ENCODE results near the gene AMMECR1. TPM values are rescaled to one million over a fixed set of nuclear protein-coding genes. Genes with fewer than 3 reads are reported as not detected.

Gene AMMECR1
- total and polyA plus RNA-seq, 2 experiments from 2014 or later, result 16.9 to 32.5 TPM

DNA sequence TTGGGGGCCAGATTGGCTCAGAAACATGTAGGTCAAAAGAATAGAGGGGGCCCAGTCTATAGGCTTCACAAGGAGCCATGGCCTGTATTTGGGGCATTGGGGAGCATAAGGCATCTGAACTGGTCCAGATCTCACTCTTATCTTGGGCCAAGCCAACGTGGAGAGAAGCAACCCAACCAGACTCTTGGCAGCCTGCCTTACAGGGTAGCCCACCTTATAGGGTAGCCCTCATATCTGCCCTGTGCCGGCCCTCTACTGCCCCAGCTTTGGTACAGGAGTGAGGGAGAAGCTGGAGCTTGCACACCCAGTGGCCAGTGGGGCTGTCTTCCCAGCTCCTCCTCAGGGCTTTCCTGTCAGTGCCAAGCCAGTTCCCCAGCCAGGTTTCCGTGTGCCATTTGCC lies 142.2 kb downstream of the AMMECR1 start:
- Mint-ChIP-seq H3K36me3 (ENCODE audit: low read depth) (no peaks in the 10 kb centered on the region; the same call in 2 of the 3 replicates), H3K9me3 (no peaks in the 10 kb centered on the region; the same call in 2 of the 3 replicates), H3K27ac (no peak overlapping the region), H3K27me3 (ENCODE audit: insufficient read depth, low read depth, poor library complexity) (peaks cover 2% of the 10 kb centered on the region), H3K4me3 (no peak overlapping the region), H3K4me1 (peaks cover 11% of the 10 kb centered on the region; the same call in 2 of the 3 replicates)
- TF ChIP-seq EZH2phosphoT487 (IDR thresholded peaks at IDR 0.05; ENCODE audit: unreplicated experiment) (no peak), EZH2 (IDR thresholded peaks at IDR 0.05; ENCODE audit: low read depth, unreplicated experiment) (no peak), ZNF114 (CRISPR knock-in tag; IDR thresholded peaks at IDR 0.05) (no peak), CREB1 (CRISPR knock-in tag; IDR thresholded peaks at IDR 0.05; ENCODE audit: low read depth) (no peak), JUNB (IDR thresholded peaks at IDR 0.05; ENCODE audit: unreplicated experiment) (no peak), POLR2AphosphoS5 (IDR thresholded peaks at IDR 0.05; ENCODE audit: low read depth) (no peak)
- TF ChIP-seq, protein P1, sequence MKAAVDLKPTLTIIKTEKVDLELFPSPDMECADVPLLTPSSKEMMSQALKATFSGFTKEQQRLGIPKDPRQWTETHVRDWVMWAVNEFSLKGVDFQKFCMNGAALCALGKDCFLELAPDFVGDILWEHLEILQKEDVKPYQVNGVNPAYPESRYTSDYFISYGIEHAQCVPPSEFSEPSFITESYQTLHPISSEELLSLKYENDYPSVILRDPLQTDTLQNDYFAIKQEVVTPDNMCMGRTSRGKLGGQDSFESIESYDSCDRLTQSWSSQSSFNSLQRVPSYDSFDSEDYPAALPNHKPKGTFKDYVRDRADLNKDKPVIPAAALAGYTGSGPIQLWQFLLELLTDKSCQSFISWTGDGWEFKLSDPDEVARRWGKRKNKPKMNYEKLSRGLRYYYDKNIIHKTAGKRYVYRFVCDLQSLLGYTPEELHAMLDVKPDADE (IDR thresholded peaks at IDR 0.05), result no peak
- TF ChIP-seq, protein P2, sequence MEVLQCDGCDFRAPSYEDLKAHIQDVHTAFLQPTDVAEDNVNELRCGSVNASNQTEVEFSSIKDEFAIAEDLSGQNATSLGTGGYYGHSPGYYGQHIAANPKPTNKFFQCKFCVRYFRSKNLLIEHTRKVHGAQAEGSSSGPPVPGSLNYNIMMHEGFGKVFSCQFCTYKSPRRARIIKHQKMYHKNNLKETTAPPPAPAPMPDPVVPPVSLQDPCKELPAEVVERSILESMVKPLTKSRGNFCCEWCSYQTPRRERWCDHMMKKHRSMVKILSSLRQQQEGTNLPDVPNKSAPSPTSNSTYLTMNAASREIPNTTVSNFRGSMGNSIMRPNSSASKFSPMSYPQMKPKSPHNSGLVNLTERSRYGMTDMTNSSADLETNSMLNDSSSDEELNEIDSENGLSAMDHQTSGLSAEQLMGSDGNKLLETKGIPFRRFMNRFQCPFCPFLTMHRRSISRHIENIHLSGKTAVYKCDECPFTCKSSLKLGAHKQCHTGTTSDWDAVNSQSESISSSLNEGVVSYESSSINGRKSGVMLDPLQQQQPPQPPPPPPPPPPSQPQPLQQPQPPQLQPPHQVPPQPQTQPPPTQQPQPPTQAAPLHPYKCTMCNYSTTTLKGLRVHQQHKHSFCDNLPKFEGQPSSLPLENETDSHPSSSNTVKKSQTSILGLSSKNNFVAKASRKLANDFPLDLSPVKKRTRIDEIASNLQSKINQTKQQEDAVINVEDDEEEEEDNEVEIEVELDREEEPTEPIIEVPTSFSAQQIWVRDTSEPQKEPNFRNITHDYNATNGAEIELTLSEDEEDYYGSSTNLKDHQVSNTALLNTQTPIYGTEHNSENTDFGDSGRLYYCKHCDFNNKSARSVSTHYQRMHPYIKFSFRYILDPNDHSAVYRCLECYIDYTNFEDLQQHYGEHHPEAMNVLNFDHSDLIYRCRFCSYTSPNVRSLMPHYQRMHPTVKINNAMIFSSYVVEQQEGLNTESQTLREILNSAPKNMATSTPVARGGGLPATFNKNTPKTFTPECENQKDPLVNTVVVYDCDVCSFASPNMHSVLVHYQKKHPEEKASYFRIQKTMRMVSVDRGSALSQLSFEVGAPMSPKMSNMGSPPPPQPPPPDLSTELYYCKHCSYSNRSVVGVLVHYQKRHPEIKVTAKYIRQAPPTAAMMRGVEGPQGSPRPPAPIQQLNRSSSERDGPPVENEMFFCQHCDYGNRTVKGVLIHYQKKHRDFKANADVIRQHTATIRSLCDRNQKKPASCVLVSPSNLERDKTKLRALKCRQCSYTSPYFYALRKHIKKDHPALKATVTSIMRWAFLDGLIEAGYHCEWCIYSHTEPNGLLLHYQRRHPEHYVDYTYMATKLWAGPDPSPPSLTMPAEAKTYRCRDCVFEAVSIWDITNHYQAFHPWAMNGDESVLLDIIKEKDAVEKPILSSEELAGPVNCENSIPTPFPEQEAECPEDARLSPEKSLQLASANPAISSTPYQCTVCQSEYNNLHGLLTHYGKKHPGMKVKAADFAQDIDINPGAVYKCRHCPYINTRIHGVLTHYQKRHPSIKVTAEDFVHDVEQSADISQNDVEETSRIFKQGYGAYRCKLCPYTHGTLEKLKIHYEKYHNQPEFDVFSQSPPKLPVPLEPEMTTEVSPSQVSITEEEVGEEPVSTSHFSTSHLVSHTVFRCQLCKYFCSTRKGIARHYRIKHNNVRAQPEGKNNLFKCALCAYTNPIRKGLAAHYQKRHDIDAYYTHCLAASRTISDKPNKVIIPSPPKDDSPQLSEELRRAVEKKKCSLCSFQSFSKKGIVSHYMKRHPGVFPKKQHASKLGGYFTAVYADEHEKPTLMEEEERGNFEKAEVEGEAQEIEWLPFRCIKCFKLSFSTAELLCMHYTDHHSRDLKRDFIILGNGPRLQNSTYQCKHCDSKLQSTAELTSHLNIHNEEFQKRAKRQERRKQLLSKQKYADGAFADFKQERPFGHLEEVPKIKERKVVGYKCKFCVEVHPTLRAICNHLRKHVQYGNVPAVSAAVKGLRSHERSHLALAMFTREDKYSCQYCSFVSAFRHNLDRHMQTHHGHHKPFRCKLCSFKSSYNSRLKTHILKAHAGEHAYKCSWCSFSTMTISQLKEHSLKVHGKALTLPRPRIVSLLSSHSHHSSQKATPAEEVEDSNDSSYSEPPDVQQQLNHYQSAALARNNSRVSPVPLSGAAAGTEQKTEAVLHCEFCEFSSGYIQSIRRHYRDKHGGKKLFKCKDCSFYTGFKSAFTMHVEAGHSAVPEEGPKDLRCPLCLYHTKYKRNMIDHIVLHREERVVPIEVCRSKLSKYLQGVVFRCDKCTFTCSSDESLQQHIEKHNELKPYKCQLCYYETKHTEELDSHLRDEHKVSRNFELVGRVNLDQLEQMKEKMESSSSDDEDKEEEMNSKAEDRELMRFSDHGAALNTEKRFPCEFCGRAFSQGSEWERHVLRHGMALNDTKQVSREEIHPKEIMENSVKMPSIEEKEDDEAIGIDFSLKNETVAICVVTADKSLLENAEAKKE (CRISPR knock-in tag; IDR thresholded peaks at IDR 0.05), result no peak
- TF ChIP-seq, protein P3, sequence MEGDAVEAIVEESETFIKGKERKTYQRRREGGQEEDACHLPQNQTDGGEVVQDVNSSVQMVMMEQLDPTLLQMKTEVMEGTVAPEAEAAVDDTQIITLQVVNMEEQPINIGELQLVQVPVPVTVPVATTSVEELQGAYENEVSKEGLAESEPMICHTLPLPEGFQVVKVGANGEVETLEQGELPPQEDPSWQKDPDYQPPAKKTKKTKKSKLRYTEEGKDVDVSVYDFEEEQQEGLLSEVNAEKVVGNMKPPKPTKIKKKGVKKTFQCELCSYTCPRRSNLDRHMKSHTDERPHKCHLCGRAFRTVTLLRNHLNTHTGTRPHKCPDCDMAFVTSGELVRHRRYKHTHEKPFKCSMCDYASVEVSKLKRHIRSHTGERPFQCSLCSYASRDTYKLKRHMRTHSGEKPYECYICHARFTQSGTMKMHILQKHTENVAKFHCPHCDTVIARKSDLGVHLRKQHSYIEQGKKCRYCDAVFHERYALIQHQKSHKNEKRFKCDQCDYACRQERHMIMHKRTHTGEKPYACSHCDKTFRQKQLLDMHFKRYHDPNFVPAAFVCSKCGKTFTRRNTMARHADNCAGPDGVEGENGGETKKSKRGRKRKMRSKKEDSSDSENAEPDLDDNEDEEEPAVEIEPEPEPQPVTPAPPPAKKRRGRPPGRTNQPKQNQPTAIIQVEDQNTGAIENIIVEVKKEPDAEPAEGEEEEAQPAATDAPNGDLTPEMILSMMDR (conservative IDR thresholded peaks at IDR 0.05; ENCODE audit: low read depth in 2 of 2), result no peak
- H3K4me2 ChIP-seq, result no peak overlapping the region
- no peak for ATAC-seq
- DNase-seq (ENCODE audit: low spot score), result no peak
- H3K27ac ChIP-seq (ENCODE audit: low read depth), result no peak overlapping the region
- H2AFZ ChIP-seq, result no peak overlapping the region
- no peak overlapping the region for H3K4me3 ChIP-seq
- no peaks in the 10 kb centered on the region for H3K27me3 ChIP-seq (ENCODE audit: insufficient read depth)
- no peaks in the 10 kb centered on the region for H3K79me2 ChIP-seq (replicated peaks; ENCODE audit: insufficient read depth)
- H3K4me1 ChIP-seq (ENCODE audit: insufficient read depth), result no peaks in the 10 kb centered on the region
- no peaks in the 10 kb centered on the region for H3K36me3 ChIP-seq (ENCODE audit: insufficient read depth)
- H3F3A ChIP-seq (replicated peaks; ENCODE audit: low read depth), result no peaks in the 10 kb centered on the region
- H3K9me2 ChIP-seq (ENCODE audit: insufficient read depth), result no peaks in the 10 kb centered on the region
- no peaks in the 10 kb centered on the region for H4K20me1 ChIP-seq (replicated peaks; ENCODE audit: insufficient read depth)

Measured in GM23338 (cell line).